ENCODE measurements around the gene MAST4.
A peak's percentile ranks its signal among the peaks of the same experiment; 100 is the strongest.

Gene MAST4

DNA sequence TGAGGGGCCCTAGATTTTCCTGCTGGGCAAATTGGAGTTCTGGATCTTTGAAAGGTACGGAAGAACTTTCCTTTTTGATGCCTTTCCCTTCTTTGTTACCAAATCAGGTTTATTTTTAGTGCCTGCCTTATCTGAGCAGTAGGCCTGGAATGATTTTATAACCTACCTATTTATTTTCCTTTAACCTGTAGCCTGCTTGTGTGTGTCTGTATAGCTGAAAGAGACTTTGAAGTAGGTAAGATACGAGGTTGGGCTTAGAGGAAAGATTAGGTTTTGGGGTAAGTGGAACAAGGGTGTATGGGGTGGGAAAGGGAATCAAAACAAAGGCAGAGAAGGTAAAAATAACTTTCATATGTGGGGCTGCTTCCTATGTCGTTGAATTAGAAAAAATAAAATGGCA lies 389.2 kb downstream of the MAST4 start:
- DNase-seq (ENCODE audit: low read depth in 4 of 4, low spot score in 1 of 4), result no peak

DNA sequence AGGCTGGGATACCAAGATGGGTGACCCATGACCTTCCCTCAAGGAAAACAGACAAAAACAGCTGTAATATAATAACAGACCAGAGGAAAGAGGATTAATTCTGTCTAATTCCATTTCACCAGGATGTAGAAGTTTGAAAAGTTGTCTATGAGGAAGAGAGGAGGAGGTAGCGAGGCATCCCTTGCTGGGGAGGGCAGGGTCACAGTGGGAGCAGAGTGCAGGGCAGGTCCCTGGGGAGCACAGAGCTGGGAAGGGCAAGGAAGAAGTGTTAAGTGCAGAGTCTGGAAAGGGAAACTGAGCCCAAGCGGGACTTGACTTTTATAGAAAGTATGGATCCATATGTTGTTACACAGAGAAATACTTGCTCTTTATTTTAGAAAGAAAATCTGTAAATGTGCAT lies 389.8 kb downstream of the MAST4 start:
- DNase-seq (ENCODE audit: low read depth in 4 of 4, low spot score in 1 of 4), result no peak

DNA sequence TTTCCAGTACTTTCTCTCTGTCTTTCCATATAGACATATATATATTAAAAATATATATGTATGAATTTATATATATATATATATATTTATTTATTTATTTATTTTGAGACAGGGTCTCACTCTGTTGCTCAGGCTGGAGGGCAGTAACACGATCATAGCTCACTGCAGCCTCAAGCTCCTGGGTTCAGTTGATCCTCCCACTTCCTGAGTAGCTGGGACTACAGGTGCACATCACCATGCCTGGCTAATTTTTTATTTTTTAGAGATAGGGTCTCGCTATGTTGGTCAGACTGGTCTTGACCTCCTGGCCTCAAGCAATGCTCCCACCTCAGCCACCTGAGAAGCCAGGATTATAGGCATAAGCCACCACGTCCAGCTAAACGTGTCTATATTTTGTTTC lies 390.3 kb downstream of the MAST4 start:
- DNase-seq (ENCODE audit: low read depth in 4 of 4, low spot score in 1 of 4), result no peak

DNA sequence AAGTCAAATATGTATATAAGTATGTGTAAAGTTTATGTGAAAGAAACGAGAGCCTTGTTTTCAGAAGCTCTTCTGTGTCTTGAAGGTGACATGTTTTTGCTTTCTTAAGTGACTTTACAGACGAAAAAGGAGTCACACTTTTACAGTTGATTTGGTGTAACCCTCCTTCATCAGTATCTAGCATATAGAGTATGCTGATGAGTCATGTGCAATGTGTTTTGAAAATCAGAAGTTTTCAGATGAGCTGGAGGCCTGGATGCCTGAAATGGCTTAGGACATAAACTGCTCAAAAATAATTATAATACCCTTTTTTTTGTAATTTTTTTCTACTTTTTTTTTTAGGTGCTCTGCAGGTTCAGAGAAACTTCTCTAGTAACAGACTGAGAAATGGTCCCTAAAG lies 390.9 kb downstream of the MAST4 start:
- DNase-seq (ENCODE audit: low read depth in 4 of 4, low spot score in 1 of 4), result no peak

DNA sequence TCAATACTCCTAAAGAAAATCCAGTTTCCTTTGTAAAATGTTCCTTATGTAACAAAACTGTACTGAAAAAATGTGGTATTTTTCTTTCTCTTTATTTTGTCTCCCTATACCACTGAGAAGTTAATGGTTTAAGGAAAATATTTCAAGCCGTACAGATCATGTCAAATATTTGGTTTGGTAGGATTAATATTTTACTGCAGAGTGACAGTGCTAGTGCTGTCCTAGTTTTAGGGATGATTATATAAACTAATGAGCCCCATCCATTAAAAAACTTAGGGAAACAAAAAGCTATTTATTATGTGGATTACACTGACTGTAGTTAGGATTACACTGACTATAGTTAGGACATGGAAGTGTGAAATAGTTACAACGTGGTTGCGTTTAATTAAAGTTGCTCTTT lies 391.3 kb downstream of the MAST4 start:
- DNase-seq (ENCODE audit: low read depth in 4 of 4, low spot score in 1 of 4), result no peak

DNA sequence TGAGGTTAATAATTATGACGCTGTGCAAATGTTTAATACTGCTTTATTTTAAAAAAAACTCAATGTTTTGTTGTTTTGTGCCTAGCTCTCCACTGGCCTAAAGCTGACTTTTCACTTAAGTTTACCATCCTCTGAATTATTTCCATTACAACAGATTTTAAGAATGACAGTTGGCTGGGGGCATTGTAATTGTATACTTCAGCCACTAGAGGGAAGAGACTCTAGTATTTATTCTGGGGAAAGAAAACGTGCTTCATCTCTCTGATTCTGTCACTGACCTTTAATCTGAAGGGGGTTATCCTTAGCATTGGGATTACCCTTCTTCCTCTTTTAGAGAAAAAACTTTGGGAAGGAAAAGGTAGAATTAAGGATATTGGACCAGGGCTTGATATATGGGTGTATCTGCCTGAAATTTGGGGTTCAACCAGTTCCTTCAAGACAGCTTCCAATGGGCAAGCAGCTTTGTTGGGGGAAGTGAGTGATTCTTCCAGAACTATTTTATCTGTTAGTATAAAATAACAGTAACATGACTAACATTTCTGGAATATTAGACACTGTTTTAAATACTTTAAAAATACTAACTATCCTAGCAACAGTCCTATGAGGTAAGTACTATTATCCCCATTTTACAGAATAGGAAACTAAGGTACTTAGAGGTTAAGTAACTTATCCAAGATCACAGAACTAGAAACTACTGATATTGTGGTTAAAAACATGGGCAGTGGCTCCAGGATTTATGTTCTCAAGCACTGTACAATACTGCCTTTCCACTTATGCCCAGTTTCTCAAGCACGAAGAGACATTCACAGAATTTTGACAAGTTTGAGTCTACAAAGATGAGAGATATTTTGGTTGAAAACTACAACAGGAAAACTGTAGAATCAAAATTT lies 392.0 kb downstream of the MAST4 start:
- no peak for DNase-seq (ENCODE audit: low read depth in 4 of 4, low spot score in 1 of 4)

DNA sequence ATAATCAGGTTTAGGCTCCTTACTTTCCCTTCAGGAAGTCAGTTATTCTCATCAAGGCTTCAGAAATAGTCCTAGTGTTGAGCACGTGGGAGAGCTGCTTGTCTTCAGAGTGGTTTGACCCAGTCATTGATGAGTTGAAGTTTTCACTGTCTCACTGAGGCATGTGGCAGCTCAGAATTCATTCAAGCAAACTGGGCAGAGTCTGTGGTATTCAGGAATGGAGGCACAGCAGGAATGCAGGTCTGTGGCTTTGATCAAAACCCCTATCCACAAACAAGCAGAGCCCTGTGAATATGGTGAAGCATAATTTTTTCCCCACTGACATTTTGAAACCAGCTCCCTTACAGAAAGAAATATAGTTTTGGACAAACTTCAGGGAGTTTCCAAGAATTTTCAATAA lies 393.1 kb downstream of the MAST4 start:
- DNase-seq (ENCODE audit: low read depth in 4 of 4, low spot score in 1 of 4), result no peak

DNA sequence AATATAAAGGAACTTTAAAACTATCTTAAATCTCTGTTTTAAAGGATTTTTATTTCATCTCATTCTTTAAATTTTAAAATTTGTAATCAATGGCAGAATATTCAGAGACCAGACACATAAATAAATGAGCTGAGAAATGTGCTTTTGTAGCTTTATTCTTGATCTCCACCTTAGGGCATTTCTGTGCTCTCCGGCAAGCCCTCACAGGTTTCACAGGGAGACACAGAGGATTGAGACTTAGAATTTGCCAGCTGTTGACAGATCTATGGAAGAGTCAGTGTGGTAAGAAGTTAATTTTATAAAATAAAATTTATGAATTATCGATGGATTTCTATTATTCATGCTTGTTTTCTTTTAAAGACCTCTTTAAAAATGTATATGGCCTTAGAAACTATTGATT lies 393.6 kb downstream of the MAST4 start:
- DNase-seq (ENCODE audit: low read depth in 4 of 4, low spot score in 1 of 4), result no peak

DNA sequence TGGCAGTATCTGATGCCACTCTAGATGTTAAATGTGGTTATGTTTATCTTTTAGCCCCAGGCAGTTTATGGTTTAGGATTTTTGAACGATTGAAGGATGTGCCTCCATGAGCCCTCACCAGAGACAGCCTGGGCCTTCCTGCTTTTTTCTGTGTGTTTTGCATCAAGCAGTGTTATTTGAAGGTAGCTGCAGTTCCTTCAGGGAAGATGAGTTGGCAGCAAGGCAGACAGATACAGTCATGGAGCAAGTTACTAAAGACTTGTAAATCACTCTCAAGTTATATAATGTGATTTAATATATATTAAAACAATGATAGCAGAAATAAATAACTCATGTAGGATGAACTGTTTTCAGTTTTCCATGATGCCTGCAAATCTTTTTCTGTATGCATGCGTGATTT lies 395.6 kb downstream of the MAST4 start:
- no peak for DNase-seq (ENCODE audit: low read depth in 4 of 4, low spot score in 1 of 4)

DNA sequence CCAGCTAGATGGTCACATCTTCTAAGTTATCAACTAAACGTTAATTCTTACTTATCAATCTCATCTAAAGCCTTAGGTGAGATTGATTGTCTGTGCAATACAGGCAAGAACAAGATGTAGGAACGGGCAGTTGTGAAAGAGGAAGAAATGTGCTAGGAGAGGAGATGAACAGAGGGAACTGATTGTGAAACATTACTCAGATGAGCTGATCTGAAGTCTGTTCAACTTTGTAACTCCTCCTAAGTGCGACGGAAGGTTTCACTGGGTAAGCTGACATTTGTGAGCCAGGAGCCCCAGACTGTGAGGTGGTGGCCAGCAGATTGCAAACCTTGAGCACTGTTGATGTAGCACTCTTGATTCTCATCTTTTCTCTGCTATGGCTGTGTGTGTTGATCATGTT lies 396.4 kb downstream of the MAST4 start:
- no peak for DNase-seq (ENCODE audit: low read depth in 4 of 4, low spot score in 1 of 4)

DNA sequence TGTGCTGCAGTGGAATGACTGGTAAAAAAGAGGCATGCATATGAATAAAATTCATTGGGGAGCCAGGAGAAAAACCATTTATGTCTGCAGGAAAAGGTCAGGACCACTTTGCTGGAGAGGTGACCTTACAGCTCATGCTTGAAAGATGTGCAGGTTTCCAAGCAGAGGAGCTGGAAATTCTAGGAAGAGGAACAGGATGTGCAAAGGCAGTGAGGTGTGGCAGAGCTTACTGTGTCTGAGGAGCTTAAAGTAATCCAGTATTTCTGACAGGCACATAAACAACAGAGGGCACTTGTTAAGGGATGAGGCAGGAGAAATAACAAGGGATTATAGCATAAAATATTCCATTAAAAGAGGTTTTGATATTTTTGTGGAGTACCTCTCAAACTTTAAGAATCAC lies 397.3 kb downstream of the MAST4 start:
- no peak for DNase-seq (ENCODE audit: low read depth in 4 of 4, low spot score in 1 of 4)

DNA sequence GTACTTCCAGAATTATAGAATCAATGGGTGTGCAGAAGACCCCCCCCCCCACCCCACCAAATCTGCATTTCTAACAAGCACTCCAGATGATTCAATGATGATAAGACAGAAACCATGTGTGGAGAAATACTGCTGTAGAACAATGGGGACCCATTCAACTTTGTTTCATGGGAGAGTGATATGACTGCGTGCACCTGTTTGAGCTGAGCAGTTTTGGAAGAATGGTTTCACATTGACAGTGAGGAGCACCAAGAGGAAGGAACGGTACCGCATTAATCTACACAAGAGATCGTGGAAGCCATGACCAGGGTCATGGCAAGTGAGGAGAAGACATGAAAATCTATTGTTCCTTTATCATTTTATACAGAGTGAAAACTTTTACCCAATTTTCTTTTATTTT lies 397.7 kb downstream of the MAST4 start:
- DNase-seq (ENCODE audit: low read depth in 4 of 4, low spot score in 1 of 4), result no peak

DNA sequence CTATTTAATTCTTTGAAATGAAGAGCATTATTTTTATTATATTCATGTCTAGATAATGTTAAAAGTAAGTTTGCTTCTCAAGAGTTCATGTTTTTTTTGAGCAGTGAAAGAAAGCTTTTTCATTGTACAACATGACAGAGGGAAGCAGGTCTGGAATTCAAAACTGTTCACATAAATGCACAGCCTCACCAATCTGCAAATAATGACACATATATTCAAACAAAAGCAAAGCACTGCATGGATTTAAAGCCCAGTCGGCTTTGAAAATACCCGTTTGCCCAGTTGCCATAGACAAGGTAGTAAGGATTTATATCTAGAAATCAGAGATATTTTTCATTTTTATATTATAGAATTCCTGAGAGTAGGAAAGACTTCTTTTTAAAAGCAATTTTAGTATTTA lies 398.6 kb downstream of the MAST4 start:
- no peak for DNase-seq (ENCODE audit: low read depth in 4 of 4, low spot score in 1 of 4)

DNA sequence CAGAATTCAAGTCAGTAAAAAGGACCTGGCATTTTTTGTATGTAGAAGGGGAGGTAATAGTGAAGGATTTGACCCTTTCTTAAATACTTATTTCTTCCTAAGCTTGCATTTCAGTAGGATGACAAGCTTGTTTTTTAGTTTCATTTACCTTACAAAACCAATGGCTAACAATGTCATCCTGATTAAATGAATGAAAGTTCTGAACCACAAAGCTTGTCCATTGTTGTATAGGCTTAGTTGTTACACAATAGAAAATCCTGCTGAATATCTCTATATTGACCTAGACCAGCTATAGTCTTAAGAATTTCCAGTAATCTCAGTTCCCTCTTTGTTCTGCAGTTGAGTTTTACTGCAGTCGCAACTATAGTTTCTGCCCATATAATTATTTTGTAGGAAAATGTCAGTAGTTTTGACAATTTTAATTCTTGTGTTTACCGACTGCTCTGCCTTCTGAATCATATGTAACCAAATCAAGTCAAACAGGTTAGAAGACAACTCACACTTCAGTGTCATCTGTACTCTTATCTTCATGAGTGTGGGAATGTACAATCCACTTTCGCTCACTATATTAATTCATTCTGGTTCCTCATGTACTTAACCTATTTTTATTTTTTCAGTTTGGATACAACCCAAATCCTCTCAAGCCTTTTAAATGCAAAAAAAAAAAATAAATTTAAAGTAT lies 404.7 kb downstream of the MAST4 start:
- no peak for DNase-seq (ENCODE audit: low read depth in 4 of 4, low spot score in 1 of 4)

DNA sequence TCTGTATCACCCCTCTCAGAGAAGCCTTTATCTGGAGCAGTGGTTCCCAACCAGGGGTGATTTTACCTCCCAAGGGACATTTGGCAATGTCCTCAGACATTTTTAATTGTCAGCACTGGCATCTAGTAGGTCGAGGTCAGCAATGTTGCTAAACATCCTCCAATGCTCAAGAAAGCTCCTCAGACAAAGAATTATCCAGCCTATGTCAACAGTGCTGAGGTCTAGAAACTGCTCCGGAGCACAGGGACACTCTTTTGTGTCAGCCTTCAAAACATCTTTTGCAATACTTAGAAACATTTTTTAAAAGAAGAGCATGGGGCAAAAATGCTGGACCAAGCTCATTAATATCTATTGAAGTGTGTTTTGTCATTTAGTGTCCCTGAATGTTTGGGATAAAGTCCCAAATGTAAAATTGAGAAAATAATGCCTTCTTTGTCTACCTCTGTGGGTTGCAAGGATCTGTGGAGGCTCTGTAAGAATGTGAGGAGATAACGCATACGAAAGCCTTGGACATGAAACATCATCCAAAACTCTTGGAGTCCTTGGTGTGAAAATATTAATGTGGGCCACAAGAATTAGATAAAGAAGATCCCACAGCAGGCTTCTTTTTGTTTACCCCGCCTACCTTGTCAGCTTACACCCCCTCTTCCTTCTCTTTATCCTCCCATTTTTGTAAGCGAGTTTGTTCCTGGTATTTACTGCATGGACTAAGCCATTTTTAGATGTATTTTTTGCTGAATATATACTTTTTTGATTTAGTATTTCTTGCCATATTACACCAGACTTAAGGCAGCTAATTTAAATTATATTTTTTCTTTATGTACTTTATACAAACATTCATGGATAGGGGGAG lies 406.9 kb downstream of the MAST4 start:
- DNase-seq (ENCODE audit: low read depth in 4 of 4, low spot score in 1 of 4), result no peak

DNA sequence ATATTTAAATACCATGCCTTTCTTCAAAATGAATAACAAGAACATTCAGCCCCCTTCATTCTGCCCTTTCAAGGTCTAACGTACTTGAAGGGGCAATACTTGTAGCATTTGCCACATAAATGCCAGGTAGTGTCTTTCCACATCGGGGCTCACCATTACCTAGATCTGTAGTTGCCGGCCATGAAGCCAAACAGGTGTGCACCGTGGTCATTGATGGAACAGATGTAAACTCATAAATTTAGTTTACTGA lies 407.4 kb downstream of the MAST4 start:
- no peak for DNase-seq (ENCODE audit: low read depth in 4 of 4, low spot score in 1 of 4)

DNA sequence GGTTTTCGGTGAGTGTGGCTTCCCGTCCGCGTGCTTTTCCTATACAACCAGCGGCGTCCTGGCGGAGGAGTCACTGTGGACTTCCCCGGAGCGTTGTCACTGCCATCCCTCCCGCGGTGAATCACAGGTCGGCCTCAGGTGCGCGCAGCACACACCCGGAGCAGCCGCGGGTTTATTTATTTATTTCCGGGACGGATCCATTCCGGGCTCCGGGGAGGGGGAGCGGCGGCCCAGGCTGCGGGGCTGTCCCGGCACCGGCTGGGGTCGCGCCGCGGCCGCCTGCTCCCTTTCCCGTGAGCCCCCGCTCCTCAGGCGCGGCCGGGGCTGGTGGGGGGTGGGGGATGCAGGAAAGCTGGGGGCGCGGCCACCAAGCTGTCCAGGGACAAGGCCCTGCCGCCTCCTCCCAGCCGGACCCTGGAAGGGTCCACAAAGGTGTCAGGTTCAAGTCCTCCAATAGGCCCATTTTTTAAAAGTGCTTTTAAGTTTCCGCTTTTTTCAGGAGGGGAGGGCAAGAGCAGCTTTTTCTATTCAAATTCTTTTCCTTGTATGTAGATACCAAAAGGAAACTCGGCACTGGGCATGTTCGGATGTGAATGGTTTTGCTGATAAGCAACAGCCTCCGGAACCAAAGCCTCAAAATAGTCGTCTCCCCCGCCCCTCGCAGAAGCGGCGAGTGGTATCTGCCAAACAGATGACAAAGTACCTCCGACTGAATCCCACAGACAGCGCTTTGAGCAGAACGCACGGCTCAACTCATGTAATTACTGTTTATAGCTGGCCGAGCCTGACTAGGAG lies 407.9 kb downstream of the MAST4 start:
- peak; percentile 62 to 83 (median 72) for DNase-seq (ENCODE audit: low read depth in 4 of 4, low spot score in 1 of 4)

DNA sequence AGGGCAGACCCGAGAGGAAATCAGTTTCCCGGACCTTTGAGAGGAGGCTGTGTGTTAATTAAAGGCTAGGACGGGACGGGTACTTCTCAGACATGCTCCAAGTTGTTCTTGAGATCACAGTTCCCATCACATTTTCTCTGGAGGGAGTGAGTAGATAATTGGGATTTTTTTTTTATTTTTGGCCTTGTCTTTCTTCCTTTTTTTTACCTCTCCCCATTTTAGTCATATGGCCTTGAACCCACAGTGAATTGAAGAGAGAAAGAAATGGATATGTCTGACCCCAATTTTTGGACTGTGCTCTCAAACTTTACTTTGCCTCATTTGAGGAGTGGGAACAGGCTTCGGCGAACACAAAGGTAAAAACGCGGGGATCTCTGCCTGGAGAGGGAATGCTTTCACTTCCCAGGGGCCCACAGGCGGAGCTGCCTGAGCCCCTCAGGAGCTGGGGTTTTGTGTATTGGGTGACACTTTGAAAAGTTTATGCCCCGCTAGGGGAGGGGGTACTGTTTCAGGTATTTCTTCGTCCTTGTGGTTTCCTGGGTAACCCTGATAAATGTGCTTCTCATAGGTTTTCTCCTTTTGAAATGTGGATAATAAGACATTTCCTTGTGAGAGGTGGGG lies 408.6 kb downstream of the MAST4 start:
- DNase-seq (ENCODE audit: low read depth in 4 of 4, low spot score in 1 of 4), result no peak

DNA sequence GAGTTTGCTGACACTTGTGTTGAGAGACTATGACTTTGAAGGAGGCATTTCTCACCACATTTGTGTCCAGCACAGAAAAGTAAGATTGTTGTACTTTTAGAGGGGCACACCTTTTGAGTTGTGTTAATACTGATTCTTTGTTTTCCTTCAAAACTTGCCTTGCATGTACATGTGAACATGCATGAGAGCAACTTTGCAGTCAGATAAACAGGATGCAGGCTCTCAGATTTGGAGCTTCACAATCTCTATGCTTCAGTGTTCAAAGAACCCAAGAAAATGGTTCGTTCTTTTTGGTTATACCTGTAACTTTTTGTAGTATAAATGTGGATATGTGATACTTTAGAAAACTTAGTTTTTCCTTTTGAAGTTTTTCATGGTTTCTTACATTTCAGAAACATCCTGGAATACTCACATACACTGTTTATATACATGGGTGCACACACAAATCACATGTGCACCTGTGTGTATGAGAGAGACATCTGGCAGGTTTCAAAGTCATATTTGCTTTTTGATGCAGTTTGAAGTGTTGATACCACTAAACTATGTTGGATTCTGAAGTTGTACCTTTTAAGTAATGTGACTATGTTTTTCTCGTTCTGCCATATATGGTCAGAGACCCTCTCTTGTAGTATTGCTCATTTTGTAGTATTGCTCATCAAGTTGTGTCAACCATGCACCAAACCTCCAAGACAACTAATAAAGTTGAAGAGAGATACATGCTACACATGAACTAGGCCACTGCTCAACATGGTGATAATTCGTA lies 409.7 kb downstream of the MAST4 start:
- no peak for DNase-seq (ENCODE audit: low read depth in 4 of 4, low spot score in 1 of 4)

DNA sequence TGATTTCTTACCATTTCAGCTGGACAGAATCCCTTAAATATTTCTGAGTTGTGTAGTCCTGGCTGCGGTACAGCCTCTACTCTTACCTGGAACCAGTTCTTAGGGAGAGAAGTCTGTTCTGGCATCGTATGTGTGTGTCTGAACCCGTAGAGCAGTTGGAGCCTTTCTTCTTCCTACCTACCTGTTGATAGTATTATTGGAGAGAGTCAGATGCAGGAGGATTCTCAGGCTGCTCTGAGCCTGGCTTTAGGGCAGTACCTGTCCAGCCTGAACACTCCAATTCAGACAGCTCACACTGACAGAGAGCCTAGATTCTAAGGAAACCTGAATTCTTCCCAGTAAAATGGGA lies 410.3 kb downstream of the MAST4 start:
- DNase-seq (ENCODE audit: low read depth in 4 of 4, low spot score in 1 of 4), result no peak

All from stimulated activated CD4-positive, alpha-beta T cell treated with anti-CD3 and anti-CD28 coated beads, Interleukin-1b, Interleukin-23, amount 100 ng/mL, for 24 hours (primary cell).